B cell (primary cell): ENCODE measurements around the gene ZSCAN10. TPM values are rescaled to one million over a fixed set of nuclear protein-coding genes. Genes with fewer than 3 reads are reported as not detected.

Experiments
- ATAC-seq: fragments of 200-7000 bp; cut with Tn5 transposase; one replicate; pipeline ENCODE4 v1.10.0; 2021; ENCODE audit warnings: low read depth, mild to moderate bottlenecking, moderate number of reproducible peaks, moderate library complexity
- CTCF ChIA-PET: fragments of 350-600 bp; sonication (Branson Sonifier 250); formaldehyde crosslinking; loops from one replicate; lab custom pipeline; 2021; ENCODE audit warnings: antibody characterized with exemption, inconsistent platforms; lab: Charles Lee
- POLR2A ChIA-PET: fragments of 350-600 bp; sonication (Branson Sonifier 250); formaldehyde crosslinking; loops from one replicate; lab custom pipeline; 2021; ENCODE audit warnings: antibody characterized with exemption; lab: Charles Lee
- DNase-seq: peaks from one replicate; pipeline ENCODE4 v3.0.0; 2013
- H2AFZ ChIP-seq: 2 replicates; pipeline ENCODE4 v1.6.1; 2012; ENCODE audit warnings: mild to moderate bottlenecking, low read depth, low read length; ENCODE audit not compliant: insufficient read depth, poor library complexity, severe bottlenecking
- H3K27ac ChIP-seq, 2 donors: 1 replicate in 1 of 2; 2 replicates in 1 of 2; pipeline ENCODE4 v1.5.1; 2012 to 2013; ENCODE audit warnings: low read length in 2 of 2, mild to moderate bottlenecking in 2 of 2, moderate library complexity in 1 of 2
- H3K27me3 ChIP-seq, 4 experiments: fragments of 200-600 bp in 1 of 4; sonication (generic) in 1 of 4; replicated peaks in 1 of 4; 1 replicate in 2 of 4; 2 replicates in 2 of 4; pipeline versions ENCODE4 v1.6.1 to v1.7.0; 2013 to 2016; ENCODE audit warnings: low read length in 3 of 4, mild to moderate bottlenecking in 2 of 4, mixed read lengths in 1 of 4, moderate library complexity in 1 of 4; ENCODE audit not compliant: insufficient read depth in 4 of 4, control insufficient read depth in 3 of 4; ENCODE audit errors: control extremely low read depth in 1 of 4
- H3K36me3 ChIP-seq, 2 experiments: replicated peaks in 1 of 2; 1 replicate in 1 of 2; 2 replicates in 1 of 2; pipeline versions ENCODE4 v1.6.1 to v1.7.1; 2013; ENCODE audit warnings: low read length in 1 of 2; ENCODE audit not compliant: insufficient read depth in 2 of 2, control insufficient read depth in 1 of 2; ENCODE audit errors: control extremely low read depth in 1 of 2, extremely low read depth in 1 of 2
- H3K4me1 ChIP-seq, 2 donors: fragments of 200-600 bp in 1 of 2; sonication (generic) in 1 of 2; 1 replicate in 1 of 2; 2 replicates in 1 of 2; pipeline versions ENCODE4 v1.5.1 to v1.6.1; 2013 to 2017; ENCODE audit warnings: low read length in 2 of 2; ENCODE audit not compliant: control insufficient read depth in 2 of 2, insufficient read depth in 2 of 2
- H3K4me2 ChIP-seq: replicated peaks from 2 replicates; pipeline ENCODE3; 2012; ENCODE audit warnings: mild to moderate bottlenecking, low read depth, low read length; ENCODE audit not compliant: poor library complexity, severe bottlenecking
- H3K4me3 ChIP-seq, 5 experiments: fragments of 200-600 bp in 1 of 5; sonication (generic) in 1 of 5; 1 replicate in 3 of 5; 2 replicates in 2 of 5; pipeline versions ENCODE4 v1.5.1 to v1.7.0; 2011 to 2016; ENCODE audit warnings: low read length in 4 of 5, mild to moderate bottlenecking in 4 of 5, low read depth in 2 of 5, control low read depth in 1 of 5, moderate library complexity in 1 of 5; ENCODE audit not compliant: insufficient read depth in 1 of 5; ENCODE audit errors: control extremely low read depth in 1 of 5, extremely low read depth in 1 of 5
- H3K79me2 ChIP-seq: fragments of 200-600 bp; sonication (generic); one replicate; pipeline ENCODE4 v1.6.0; 2016; ENCODE audit warnings: low read length; ENCODE audit not compliant: control insufficient read depth, insufficient read depth
- H3K9ac ChIP-seq: fragments of 200-600 bp; sonication (generic); 2 replicates; pipeline ENCODE4 v1.6.1; 2017; ENCODE audit warnings: mild to moderate bottlenecking, low read length, moderate library complexity
- H3K9me3 ChIP-seq, 3 donors: one replicate each; pipeline versions ENCODE4 v1.6.1 to v1.7.1; 2013; ENCODE audit warnings: low read length in 2 of 3; ENCODE audit not compliant: control insufficient read depth in 2 of 3, insufficient read depth in 1 of 3; ENCODE audit errors: control extremely low read depth in 1 of 3
- H4K20me1 ChIP-seq: 2 replicates; pipeline ENCODE4 v1.6.0; 2012; ENCODE audit warnings: mild to moderate bottlenecking, low read length; ENCODE audit not compliant: insufficient read depth, control insufficient read depth, poor library complexity, severe bottlenecking
- H3K27ac Mint-ChIP-seq: one replicate; pipeline ENCODE4 v1.8.0; 2021; ENCODE audit warnings: mixed read lengths
- H3K27me3 Mint-ChIP-seq: one replicate; pipeline ENCODE4 v1.8.0; 2021; ENCODE audit warnings: mixed read lengths
- H3K4me1 Mint-ChIP-seq: one replicate; pipeline ENCODE4 v1.8.0; 2021; ENCODE audit warnings: mixed read lengths
- H3K4me3 Mint-ChIP-seq: one replicate; pipeline ENCODE4 v1.8.0; 2021; ENCODE audit warnings: mixed read lengths
- H3K9me3 Mint-ChIP-seq: one replicate; pipeline ENCODE4 v1.8.0; 2022; ENCODE audit warnings: mixed read lengths; ENCODE audit not compliant: insufficient read depth
- EZH2 ChIP-seq: IDR thresholded peaks from 2 replicates; pipeline ENCODE4 v1.6.1; 2012; ENCODE audit warnings: borderline replicate concordance, low read depth, mild to moderate bottlenecking, moderate library complexity, low read length; ENCODE audit not compliant: insufficient read depth, poor library complexity, severe bottlenecking
- WGBS: methylation state at CpG from one replicate; pipeline ENCODE4 v1.1.5; 2013; ENCODE audit warnings: missing lambda C conversion rate; ENCODE audit not compliant: insufficient coverage; 5-methylcytosine and 5-hydroxymethylcytosine counted together
- intact Hi-C: fragments of 100-400 bp; cut with micrococcal nuclease; formaldehyde crosslinking; loops from one replicate; pipeline ENCODE4 v1.10.0; 2022
- polyA plus RNA-seq: library from polyadenylated mRNA; depleted of rRNA; stranded (reverse); fragments of >200 nt; gene quantifications from 2 replicates; pipeline ENCODE4 v1.2.3, GENCODE V29; 2012
- total RNA-seq, 2 donors: library from RNA; stranded (reverse); fragments of 120-200 nt in 1 of 2; gene quantifications; 1 replicate in 1 of 2; 2 replicates in 1 of 2; pipeline versions ENCODE4 v1.2.3 to v1.2.4, GENCODE V29; 2013 to 2022
- TF ChIP-seq, protein P1 (sequence below): fragments of 200-600 bp; IDR thresholded peaks from one replicate; pipeline ENCODE4 v1.8.0; 2022; ENCODE audit warnings: antibody characterized with exemption, mild to moderate bottlenecking

The ZSCAN10 gene
- total and polyA plus RNA-seq, 2 donors (not counting 1 experiment from before 2014, with no cell fraction given), result not detected

DNA sequence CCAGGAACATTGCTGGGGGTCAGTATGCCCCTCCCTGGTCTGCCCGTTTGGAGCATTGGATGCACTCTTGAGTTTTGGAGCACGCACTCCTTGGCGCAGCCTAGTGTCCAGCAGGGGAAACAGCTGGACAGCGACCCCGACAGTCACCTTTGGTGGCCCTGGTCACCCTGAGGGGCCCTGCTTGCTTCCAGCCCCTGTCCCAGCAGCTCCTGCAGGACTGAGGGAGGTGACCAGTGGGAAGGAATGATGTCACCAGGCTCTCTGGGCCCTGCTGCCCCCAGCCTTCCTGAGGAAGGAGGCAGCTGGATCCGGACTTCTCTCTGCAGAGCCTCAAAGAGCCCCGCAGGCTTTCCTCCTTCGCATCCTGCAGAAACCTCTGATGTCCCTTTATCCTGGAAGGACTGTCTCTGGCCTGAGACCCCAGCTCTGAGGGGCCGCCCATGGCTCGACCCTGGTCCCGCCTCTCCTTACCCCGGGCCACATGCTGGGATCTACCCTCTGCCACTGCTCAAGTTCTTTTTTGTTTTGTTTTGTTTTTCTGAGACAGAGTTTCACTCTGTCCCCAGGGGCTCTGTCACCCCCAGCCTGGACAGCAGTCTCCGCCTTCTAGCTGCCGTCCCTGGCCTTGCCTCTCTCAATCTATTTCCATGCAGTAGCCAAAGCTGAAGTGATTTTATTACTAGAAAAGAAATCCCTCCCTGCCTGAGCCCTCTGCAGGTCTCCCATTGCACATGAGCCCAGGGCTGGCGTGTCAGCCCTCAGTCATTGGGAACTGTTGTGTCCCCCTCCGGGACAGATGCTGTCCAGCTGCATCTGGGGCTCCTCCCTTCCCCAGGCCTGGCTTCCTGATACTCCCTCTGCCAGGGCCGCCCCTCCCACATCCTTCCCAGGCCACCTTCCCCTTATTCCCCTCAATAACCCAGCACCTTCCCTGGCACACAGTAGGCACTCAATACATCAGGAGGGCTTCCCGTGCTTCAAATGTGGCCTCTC is 11.6 kb downstream of the ZSCAN10 start:
- no peak for DNase-seq
- Mint-ChIP-seq H3K4me1 (peaks cover 4% of the 10 kb centered on the region), H3K27me3 (peaks cover 7% of the 10 kb centered on the region), H3K27ac (no peak overlapping the region), H3K4me3 (no peak overlapping the region), H3K9me3 (no peaks in the 10 kb centered on the region)
- POLR2A ChIA-PET, result no interaction called here
- Histone ChIP-seq H3K79me2 (no peaks in the 10 kb centered on the region), H3K4me2 (no peak overlapping the region), H3K4me1 (no peaks in the 10 kb centered on the region), H3K27ac (no peak overlapping the region), H4K20me1 (no peaks in the 10 kb centered on the region), H2AFZ (no peak overlapping the region), H3K9ac (no peak overlapping the region), H3K36me3 (no peaks in the 10 kb centered on the region), H3K4me3 (no peak overlapping the region), H3K9me3 (no peaks in the 10 kb centered on the region), H3K27me3 (peaks cover 0 to 8% (median 3%) of the 10 kb centered on the region in 4 experiments)
- TF ChIP-seq, protein P1, sequence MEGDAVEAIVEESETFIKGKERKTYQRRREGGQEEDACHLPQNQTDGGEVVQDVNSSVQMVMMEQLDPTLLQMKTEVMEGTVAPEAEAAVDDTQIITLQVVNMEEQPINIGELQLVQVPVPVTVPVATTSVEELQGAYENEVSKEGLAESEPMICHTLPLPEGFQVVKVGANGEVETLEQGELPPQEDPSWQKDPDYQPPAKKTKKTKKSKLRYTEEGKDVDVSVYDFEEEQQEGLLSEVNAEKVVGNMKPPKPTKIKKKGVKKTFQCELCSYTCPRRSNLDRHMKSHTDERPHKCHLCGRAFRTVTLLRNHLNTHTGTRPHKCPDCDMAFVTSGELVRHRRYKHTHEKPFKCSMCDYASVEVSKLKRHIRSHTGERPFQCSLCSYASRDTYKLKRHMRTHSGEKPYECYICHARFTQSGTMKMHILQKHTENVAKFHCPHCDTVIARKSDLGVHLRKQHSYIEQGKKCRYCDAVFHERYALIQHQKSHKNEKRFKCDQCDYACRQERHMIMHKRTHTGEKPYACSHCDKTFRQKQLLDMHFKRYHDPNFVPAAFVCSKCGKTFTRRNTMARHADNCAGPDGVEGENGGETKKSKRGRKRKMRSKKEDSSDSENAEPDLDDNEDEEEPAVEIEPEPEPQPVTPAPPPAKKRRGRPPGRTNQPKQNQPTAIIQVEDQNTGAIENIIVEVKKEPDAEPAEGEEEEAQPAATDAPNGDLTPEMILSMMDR, result no peak
- TF ChIP-seq EZH2, result no peak
- 50% methylated on average over 17 of the region's 18 CpGs for WGBS
- CTCF ChIA-PET, result interaction anchor here (0.7 to 3.2 kb wide), 5 partner anchors 10 to 55 kb away, joined by 3 to 16 read pairs (median 3); no protein-coding TSS in a partner anchor
- no peak for ATAC-seq
- intact Hi-C loops, result no loop called here
